Measurements from ENCODE around the gene NOS1AP. TPM values are rescaled to one million over a fixed set of nuclear protein-coding genes. Genes with fewer than 3 reads are reported as not detected.

Gene NOS1AP
- total RNA-seq, 1 experiment from 2014 or later = 14.7 TPM

- peaks cover 10% of the 10 kb centered on the region for H3K36me3 Mint-ChIP-seq
- ChIA-PET CTCF (interaction anchor here (0.6 kb wide), 1 partner anchor 31 kb away, joined by 4 read pairs; no protein-coding TSS in a partner anchor), POLR2A (no interaction called here)
- ATAC-seq = no peak
- TF ChIP-seq JUN (CRISPR knock-in tag; IDR thresholded peaks at IDR 0.05) (no peak), KAT7 (CRISPR knock-in tag; IDR thresholded peaks at IDR 0.05; ENCODE audit: borderline replicate concordance) (no peak), FOXP1 (CRISPR knock-in tag; IDR thresholded peaks at IDR 0.05; ENCODE audit: borderline replicate concordance) (no peak), FOXJ3 (CRISPR knock-in tag; IDR thresholded peaks at IDR 0.05; ENCODE audit: borderline replicate concordance) (no peak), TEAD1 (CRISPR knock-in tag; IDR thresholded peaks at IDR 0.05) (no peak), E2F1 (CRISPR knock-in tag; IDR thresholded peaks at IDR 0.05) (no peak), HMGA2 (CRISPR knock-in tag; IDR thresholded peaks at IDR 0.05) (no peak), AFF4 (CRISPR knock-in tag; IDR thresholded peaks at IDR 0.05; ENCODE audit: borderline replicate concordance) (no peak), ZNF263 (CRISPR knock-in tag; IDR thresholded peaks at IDR 0.05; ENCODE audit: low read depth) (no peak), E2F5 (CRISPR knock-in tag; IDR thresholded peaks at IDR 0.05) (no peak), RORB (CRISPR knock-in tag; IDR thresholded peaks at IDR 0.05) (no peak), ZNF532 (CRISPR knock-in tag; IDR thresholded peaks at IDR 0.05; ENCODE audit: borderline replicate concordance) (no peak), ZNF232 (CRISPR knock-in tag; IDR thresholded peaks at IDR 0.05) (no peak), HMGXB4 (CRISPR knock-in tag; IDR thresholded peaks at IDR 0.05) (no peak), ELF4 (CRISPR knock-in tag; IDR thresholded peaks at IDR 0.05; ENCODE audit: low read depth) (no peak), IRF1 (CRISPR knock-in tag; IDR thresholded peaks at IDR 0.05) (no peak), AR (CRISPR knock-in tag; IDR thresholded peaks at IDR 0.05) (no peak), TP53 (CRISPR knock-in tag; IDR thresholded peaks at IDR 0.05) (no peak), SP1 (CRISPR knock-in tag; conservative IDR thresholded peaks at IDR 0.05) (no peak)
- no peak overlapping the region for H3K27ac Mint-ChIP-seq
- no peaks in the 10 kb centered on the region for H3K4me1 Mint-ChIP-seq
- H3K4me3 Mint-ChIP-seq = no peak overlapping the region
- no peaks in the 10 kb centered on the region for H3K9me3 Mint-ChIP-seq
- DNase-seq (ENCODE audit: low spot score) = no peak
- no peaks in the 10 kb centered on the region for H3K27me3 Mint-ChIP-seq (ENCODE audit: low read depth)
Measured at GRCh38 chr1:162360237-162360873, 290.9 kb downstream of the NOS1AP start.

Measured in WTC11 (cell line).